ENCODE results near the gene FOXN3. TPM values are rescaled to one million over a fixed set of nuclear protein-coding genes. Genes with fewer than 3 reads are reported as not detected.

Gene FOXN3
- total and polyA plus RNA-seq, 10 donors = 9.2 to 121 (median 98.3) TPM

DNA sequence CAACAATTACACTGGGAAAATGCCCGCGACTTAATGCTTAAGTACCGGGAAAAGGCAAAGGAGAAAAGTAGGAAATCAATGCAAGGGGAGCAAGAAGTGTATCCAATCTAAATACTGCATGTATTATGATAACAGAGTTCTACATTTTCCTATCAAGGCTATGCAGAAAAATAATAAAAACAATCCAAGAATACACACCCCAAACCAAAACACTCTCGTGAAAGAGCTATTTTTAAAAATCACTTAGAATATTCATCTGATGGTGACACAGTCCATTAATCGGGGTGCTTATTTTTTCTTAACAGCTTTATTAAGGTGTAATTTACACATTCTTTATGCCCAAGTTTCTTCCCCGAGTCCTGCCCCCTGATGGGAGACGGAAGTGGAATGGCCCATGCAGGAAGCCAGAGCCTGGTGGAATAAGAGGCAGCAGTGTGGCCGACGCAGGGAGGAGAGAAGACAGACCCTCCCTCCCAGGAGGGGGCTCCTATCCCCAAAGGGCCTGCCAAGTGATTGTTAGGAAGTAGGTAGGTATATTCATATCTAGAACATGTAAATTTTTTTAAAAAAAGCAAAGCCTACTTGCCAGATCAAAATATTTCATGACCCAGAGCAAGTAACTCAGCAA, 174.3 kb downstream of the FOXN3 start:
- WGBS, 5 donors = 63 to 82% (median 75%) methylated on average over 9 of the region's 9 CpGs
- Histone ChIP-seq H3K36me3 (no peaks in the 10 kb centered on the region), H3K9me3 (no peaks in the 10 kb centered on the region), H3K27ac (no peak overlapping the region), H3K4me3 (no peak overlapping the region), H3K27me3 (replicated peaks in 1 of 7) (no peaks in the 10 kb centered on the region), H3K4me1 (peaks cover 0 to 59% (median 23%) of the 10 kb centered on the region in 6 donors)
- TF ChIP-seq POLR2AphosphoS5 (IDR thresholded peaks at IDR 0.05) = no peak
- TF ChIP-seq, protein P1, sequence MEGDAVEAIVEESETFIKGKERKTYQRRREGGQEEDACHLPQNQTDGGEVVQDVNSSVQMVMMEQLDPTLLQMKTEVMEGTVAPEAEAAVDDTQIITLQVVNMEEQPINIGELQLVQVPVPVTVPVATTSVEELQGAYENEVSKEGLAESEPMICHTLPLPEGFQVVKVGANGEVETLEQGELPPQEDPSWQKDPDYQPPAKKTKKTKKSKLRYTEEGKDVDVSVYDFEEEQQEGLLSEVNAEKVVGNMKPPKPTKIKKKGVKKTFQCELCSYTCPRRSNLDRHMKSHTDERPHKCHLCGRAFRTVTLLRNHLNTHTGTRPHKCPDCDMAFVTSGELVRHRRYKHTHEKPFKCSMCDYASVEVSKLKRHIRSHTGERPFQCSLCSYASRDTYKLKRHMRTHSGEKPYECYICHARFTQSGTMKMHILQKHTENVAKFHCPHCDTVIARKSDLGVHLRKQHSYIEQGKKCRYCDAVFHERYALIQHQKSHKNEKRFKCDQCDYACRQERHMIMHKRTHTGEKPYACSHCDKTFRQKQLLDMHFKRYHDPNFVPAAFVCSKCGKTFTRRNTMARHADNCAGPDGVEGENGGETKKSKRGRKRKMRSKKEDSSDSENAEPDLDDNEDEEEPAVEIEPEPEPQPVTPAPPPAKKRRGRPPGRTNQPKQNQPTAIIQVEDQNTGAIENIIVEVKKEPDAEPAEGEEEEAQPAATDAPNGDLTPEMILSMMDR (IDR thresholded peaks at IDR 0.05 in 8 of 11, conservative IDR thresholded peaks at IDR 0.05 in 3 of 11) = no peak
- no peak for TF ChIP-seq POLR2A (IDR thresholded peaks at IDR 0.05)
- no peak for DNase-seq
- intact Hi-C loops (cut with DNase I; ENCODE audit: low total_unique reads) = no loop called here

- no peak overlapping the region for H3K4me3 ChIP-seq
- intact Hi-C loops (cut with DNase I; ENCODE audit: low total_unique reads) = no loop called here
- no peaks in the 10 kb centered on the region for H3K27me3 ChIP-seq (replicated peaks in 1 of 7)
- H3K4me1 ChIP-seq = peaks cover 0 to 59% (median 23%) of the 10 kb centered on the region in 6 donors
- H3K36me3 ChIP-seq = no peaks in the 10 kb centered on the region
- DNase-seq = no peak
- 73 to 89% (median 88%) methylated on average over 8 of the region's 8 CpGs for WGBS, 5 donors
- H3K9me3 ChIP-seq = no peaks in the 10 kb centered on the region
- no peak overlapping the region for H3K27ac ChIP-seq
- TF ChIP-seq POLR2A (IDR thresholded peaks at IDR 0.05) = no peak
- TF ChIP-seq, protein P1 (IDR thresholded peaks at IDR 0.05 in 8 of 11, conservative IDR thresholded peaks at IDR 0.05 in 3 of 11) = no peak
Measured at GRCh38 chr14:89241934-89242651, 174.9 kb downstream of the FOXN3 start.

GRCh38 chr14:89241257-89241656, 175.8 kb downstream of the FOXN3 start:
- H3K27ac ChIP-seq = no peak overlapping the region
- DNase-seq = no peak
- H3K4me3 ChIP-seq = no peak overlapping the region
- WGBS, 5 donors = 66 to 73% (median 72%) methylated on average over 4 of the region's 4 CpGs
- no peaks in the 10 kb centered on the region for H3K9me3 ChIP-seq
- no peak for TF ChIP-seq POLR2AphosphoS5 (IDR thresholded peaks at IDR 0.05)
- TF ChIP-seq POLR2A (IDR thresholded peaks at IDR 0.05) = no peak
- H3K4me1 ChIP-seq = peaks cover 0 to 59% (median 23%) of the 10 kb centered on the region in 6 donors
- H3K36me3 ChIP-seq = no peaks in the 10 kb centered on the region
- intact Hi-C loops (cut with DNase I; ENCODE audit: low total_unique reads) = no loop called here
- no peaks in the 10 kb centered on the region for H3K27me3 ChIP-seq (replicated peaks in 1 of 7)

- Histone ChIP-seq H3K27me3 (replicated peaks in 1 of 7) (no peaks in the 10 kb centered on the region), H3K9me3 (peaks cover 0 to 6% (median 0%) of the 10 kb centered on the region in 8 donors), H3K27ac (no peak overlapping the region), H3K4me1 (peaks cover 0 to 59% (median 23%) of the 10 kb centered on the region in 6 donors), H3K4me3 (no peak overlapping the region), H3K36me3 (no peaks in the 10 kb centered on the region)
- DNase-seq = no peak
- intact Hi-C loops (cut with DNase I; ENCODE audit: low total_unique reads) = no loop called here
- WGBS, 5 donors = 18 to 37% (median 30%) methylated on average over 3 of the region's 3 CpGs
- TF ChIP-seq, protein P1 (IDR thresholded peaks at IDR 0.05 in 8 of 11, conservative IDR thresholded peaks at IDR 0.05 in 3 of 11) = no peak
- TF ChIP-seq POLR2A (IDR thresholded peaks at IDR 0.05) (no peak), POLR2AphosphoS5 (IDR thresholded peaks at IDR 0.05) (no peak)
Measured at GRCh38 chr14:89240414-89240813, 176.6 kb downstream of the FOXN3 start.
